H1 (cell line): ENCODE measurements around the gene FAM90A1. TPM values are rescaled to one million over a fixed set of nuclear protein-coding genes. Genes with fewer than 3 reads are reported as not detected.
A peak's percentile ranks its signal among the peaks of the same experiment; 100 is the strongest.
"Not testable (repeated sequence)": the region's sequence is repeated elsewhere in the genome, so short reads cannot be mapped to it uniquely, and the experiment has no call there.

Experiments used
- CTCF ChIA-PET: fragments of 300-600 bp; sonication (Branson Sonifier 250); formaldehyde crosslinking; loops from one replicate; lab custom pipeline; 2021; ENCODE audit not compliant: partially characterized antibody; lab: Charles Lee
- POLR2A ChIA-PET: fragments of 300-600 bp; sonication (Branson Sonifier 250); formaldehyde crosslinking; loops from one replicate; lab custom pipeline; 2021; ENCODE audit warnings: inconsistent platforms; ENCODE audit not compliant: partially characterized antibody; lab: Charles Lee
- DNase-seq, 2 experiments: peaks; one replicate each; pipeline versions ENCODE4 v3.0.0 to v3.0.0-alpha.2; 2010 to 2022; ENCODE audit warnings: low spot score in 2 of 2, low read depth in 1 of 2, mixed read lengths in 1 of 2
- FAIRE-seq: peaks from 2 replicates; lab custom pipeline; 2011; peaks lifted over from hg19 to GRCh38; lab: Jason Lieb, UNC
- H2AFZ ChIP-seq: 2 replicates; pipeline ENCODE4 v1.8.1; 2012; ENCODE audit warnings: low read length, inconsistent platforms
- H2AK5ac ChIP-seq: 2 replicates; pipeline ENCODE4 v1.6.1; 2013; ENCODE audit warnings: low read depth, low read length
- H2BK120ac ChIP-seq: replicated peaks from 2 replicates; pipeline ENCODE3; 2013; ENCODE audit warnings: low read depth, low read length, inconsistent platforms
- H2BK12ac ChIP-seq: 2 replicates; pipeline ENCODE4 v1.6.1; 2013; ENCODE audit warnings: low read depth, low read length
- H2BK15ac ChIP-seq: 2 replicates; pipeline ENCODE4 v1.6.1; 2013; ENCODE audit warnings: low read length
- H2BK20ac ChIP-seq: 2 replicates; pipeline ENCODE4 v1.6.1; 2013; ENCODE audit warnings: low read length
- H2BK5ac ChIP-seq: 2 replicates; pipeline ENCODE4 v1.6.1; 2013; ENCODE audit warnings: low read depth, low read length
- H3K14ac ChIP-seq: 2 replicates; pipeline ENCODE4 v1.6.1; 2013; ENCODE audit warnings: inconsistent platforms; ENCODE audit not compliant: insufficient read length
- H3K18ac ChIP-seq: 2 replicates; pipeline ENCODE4 v1.6.1; 2013; ENCODE audit warnings: low read length; ENCODE audit errors: extremely low read depth
- H3K23ac ChIP-seq: 2 replicates; pipeline ENCODE4 v1.6.1; 2013; ENCODE audit warnings: inconsistent platforms; ENCODE audit not compliant: insufficient read length
- H3K23me2 ChIP-seq: 2 replicates; pipeline ENCODE4 v1.6.1; 2013; ENCODE audit warnings: low read depth, low read length
- H3K27ac ChIP-seq: 2 replicates; pipeline ENCODE4 v1.6.1; 2011; ENCODE audit warnings: low read depth, low read length, inconsistent platforms
- H3K27me3 ChIP-seq, 4 experiments: replicated peaks in 1 of 4; 1 replicate in 1 of 4; 2 replicates in 3 of 4; pipeline versions ENCODE4 v1.6.1 to v1.8.1; 2011 to 2013; ENCODE audit warnings: low read length in 3 of 4, mild to moderate bottlenecking in 3 of 4, inconsistent platforms in 2 of 4, mixed read lengths in 2 of 4, moderate library complexity in 1 of 4; ENCODE audit not compliant: control insufficient read depth in 3 of 4, insufficient read depth in 3 of 4; ENCODE audit errors: extremely low read depth in 1 of 4
- H3K36me3 ChIP-seq, 4 experiments: 2 replicates each; pipeline versions ENCODE4 v1.6.1 to v1.8.1; 2011 to 2013; ENCODE audit warnings: mild to moderate bottlenecking in 4 of 4, low read length in 3 of 4, moderate library complexity in 2 of 4, control low read depth in 1 of 4, inconsistent platforms in 1 of 4; ENCODE audit not compliant: insufficient read depth in 4 of 4, control insufficient read depth in 2 of 4
- H3K4ac ChIP-seq: replicated peaks from 2 replicates; pipeline ENCODE3; 2013; ENCODE audit warnings: low read length, low read depth, mixed read lengths, inconsistent platforms; ENCODE audit not compliant: insufficient read length
- H3K4me1 ChIP-seq, 4 experiments: replicated peaks in 1 of 4; 1 replicate in 1 of 4; 2 replicates in 3 of 4; pipeline versions ENCODE4 v1.6.1 to v1.8.1; 2011 to 2013; ENCODE audit warnings: low read length in 3 of 4, inconsistent platforms in 2 of 4, mixed read lengths in 1 of 4; ENCODE audit not compliant: insufficient read depth in 4 of 4, control insufficient read depth in 3 of 4
- H3K4me2 ChIP-seq, 2 experiments: 2 replicates each; pipeline versions ENCODE4 v1.6.1 to v1.8.1; 2011 to 2013; ENCODE audit warnings: low read depth in 2 of 2, low read length in 2 of 2, control low read depth in 1 of 2, inconsistent platforms in 1 of 2, mild to moderate bottlenecking in 1 of 2; ENCODE audit not compliant: insufficient read depth in 1 of 2
- H3K4me3 ChIP-seq, 4 experiments: fragments of 200-600, 300-600 bp in 1 of 4; sonication (generic), shearing (Covaris generic), sonication (Bioruptor Twin) in 1 of 4; 2 replicates each; pipeline versions ENCODE4 v1.5.1 to v1.8.1; 2011 to 2016; ENCODE audit warnings: low read length in 4 of 4, low read depth in 3 of 4, control low read depth in 2 of 4, inconsistent platforms in 2 of 4, mild to moderate bottlenecking in 2 of 4, mixed read lengths in 1 of 4, moderate library complexity in 1 of 4; ENCODE audit not compliant: insufficient read depth in 2 of 4; ENCODE audit errors: extremely low read depth in 1 of 4
- H3K56ac ChIP-seq: replicated peaks from 2 replicates; pipeline ENCODE3; 2013; ENCODE audit warnings: low read depth, mild to moderate bottlenecking, mixed read lengths, low read length, inconsistent platforms; ENCODE audit not compliant: insufficient read length
- H3K79me1 ChIP-seq: 2 replicates; pipeline ENCODE4 v1.6.1; 2013; ENCODE audit warnings: low read depth, low read length, control low read depth
- H3K79me2 ChIP-seq, 2 experiments: 2 replicates each; pipeline versions ENCODE4 v1.6.1 to v1.8.1; 2012 to 2013; ENCODE audit warnings: low read length in 2 of 2, mild to moderate bottlenecking in 2 of 2, inconsistent platforms in 1 of 2; ENCODE audit not compliant: insufficient read depth in 2 of 2, control insufficient read depth in 1 of 2
- H3K9ac ChIP-seq, 4 experiments: replicated peaks in 1 of 4; 1 replicate in 1 of 4; 2 replicates in 3 of 4; pipeline versions ENCODE4 v1.6.1 to v1.8.1; 2011 to 2013; ENCODE audit warnings: low read depth in 3 of 4, low read length in 3 of 4, control low read depth in 2 of 4, mild to moderate bottlenecking in 2 of 4, moderate library complexity in 2 of 4, inconsistent platforms in 1 of 4; ENCODE audit errors: extremely low read depth in 1 of 4
- H3K9me3 ChIP-seq, 2 experiments: 2 replicates each; pipeline versions ENCODE4 v1.6.1 to v1.8.1; 2012 to 2013; ENCODE audit warnings: mild to moderate bottlenecking in 2 of 2, moderate library complexity in 2 of 2, control low read depth in 1 of 2, inconsistent platforms in 1 of 2, low read depth in 1 of 2, low read length in 1 of 2, mixed read lengths in 1 of 2; ENCODE audit not compliant: insufficient read depth in 2 of 2
- H4K20me1 ChIP-seq, 2 experiments: replicated peaks in 1 of 2; 2 replicates each; pipeline versions ENCODE3 to v1.8.1; 2011 to 2013; ENCODE audit warnings: inconsistent platforms in 2 of 2, low read length in 2 of 2, mild to moderate bottlenecking in 1 of 2; ENCODE audit not compliant: insufficient read depth in 2 of 2, control insufficient read depth in 1 of 2
- H4K5ac ChIP-seq: 2 replicates; pipeline ENCODE4 v1.6.1; 2013; ENCODE audit warnings: low read length, low read depth, mixed read lengths, inconsistent platforms; ENCODE audit not compliant: insufficient read length
- H4K8ac ChIP-seq: 2 replicates; pipeline ENCODE4 v1.8.0; 2013; ENCODE audit warnings: mild to moderate bottlenecking, moderate library complexity, low read length, inconsistent platforms; ENCODE audit not compliant: insufficient read depth; ENCODE audit errors: extremely low read depth
- H4K91ac ChIP-seq: replicated peaks from 2 replicates; pipeline ENCODE3; 2013; ENCODE audit warnings: low read length, mixed read lengths, inconsistent platforms; ENCODE audit not compliant: insufficient read length
- CREB1 ChIP-seq: IDR thresholded peaks from 2 replicates; pipeline ENCODE4 v1.6.1; 2012; ENCODE audit warnings: inconsistent platforms
- POLR2AphosphoS5 ChIP-seq: IDR thresholded peaks from 2 replicates; pipeline ENCODE4 v1.6.1; 2011; ENCODE audit warnings: low read depth, low read length
- SP1 ChIP-seq: IDR thresholded peaks from 2 replicates; pipeline ENCODE4 v1.6.1; 2011; ENCODE audit warnings: low read depth, low read length
- SRF ChIP-seq: IDR thresholded peaks from 2 replicates; pipeline ENCODE4 v1.6.1; 2011; ENCODE audit warnings: mild to moderate bottlenecking, low read depth, low read length, moderate library complexity
- TAF1 ChIP-seq: IDR thresholded peaks from 2 replicates; pipeline ENCODE4 v1.6.1; 2011; ENCODE audit warnings: mild to moderate bottlenecking, low read depth, low read length
- TBP ChIP-seq: IDR thresholded peaks from 2 replicates; pipeline ENCODE4 v1.6.1; 2011; ENCODE audit warnings: low read depth, low read length, improper control_type of control experiment
- WGBS, 2 experiments: shearing (Covaris generic) in 1 of 2; methylation state at CpG; one replicate each; pipeline versions ENCODE4 v1.1.6 to v1.1.7; 2013 to 2015; ENCODE audit warnings: low lambda C conversion rate in 2 of 2, mixed read lengths in 2 of 2, inconsistent platforms in 1 of 2, low coverage in 1 of 2, missing lambda C conversion rate in 1 of 2; ENCODE audit not compliant: insufficient replicate concordance in 2 of 2, insufficient coverage in 1 of 2, insufficient read length in 1 of 2; ENCODE audit errors: extremely low coverage in 1 of 2, missing lambda C conversion rate in 1 of 2; 5-methylcytosine and 5-hydroxymethylcytosine counted together
- polyA plus RNA-seq, 7 experiments: library from polyadenylated mRNA; depleted of rRNA in 3 of 7; stranded (reverse) in 5 of 7; unstranded in 2 of 7; fragments of >200 nt in 5 of 7; fragments of 200-250 nt in 2 of 7; gene quantifications; 1 replicate in 5 of 7; 2 replicates in 1 of 7; 4 replicates in 1 of 7; pipeline versions ENCODE4 v1.2.1 to v1.2.3, GENCODE V29; 2011 to 2013; ENCODE audit warnings: missing spikeins in 2 of 7, mixed read lengths in 2 of 7
- total RNA-seq: library from RNA; stranded (reverse); fragmentation: NEBNext Ultra II Directional; extraction: Animal tissue kit (Norgen Biotek cat#: 25700); gene quantifications from 2 replicates; pipeline ENCODE4 v1.2.1, GENCODE V29; 2021

FAM90A1 gene
- total and polyA plus RNA-seq, 2 of the 8 experiments (the other 6 are each of a cell fraction or from before 2014, with no cell fraction given) = 0.21 TPM; not detected in 1

- H3K4me1 ChIP-seq, H2BK120ac ChIP-seq, H3K23me2 ChIP-seq, H2BK5ac ChIP-seq, H3K79me2 ChIP-seq, H4K8ac ChIP-seq, H3K14ac ChIP-seq, H4K91ac ChIP-seq, H4K20me1 ChIP-seq, H3K36me3 ChIP-seq, H3K23ac ChIP-seq, CTCF ChIA-PET, H2BK15ac ChIP-seq, H2AK5ac ChIP-seq, H3K56ac ChIP-seq, H3K18ac ChIP-seq, H3K9me3 ChIP-seq, H2BK20ac ChIP-seq, H2BK12ac ChIP-seq, H3K27me3 ChIP-seq, FAIRE-seq, H4K5ac ChIP-seq, H3K79me1 ChIP-seq: not testable (repeated sequence)
- peak overlapping the region; percentile 88; the same call in 1 of the 2 replicates for H2AFZ ChIP-seq
- peak overlapping the region in 2 of 4 experiments; percentile 43 to 48; a peak in 3 of 7 replicates for H3K9ac ChIP-seq
- peak overlapping the region; percentile 39 to 74 (median 63); a peak in 7 of 8 replicates for H3K4me3 ChIP-seq
- 3% methylated on average over 15 of the region's 35 CpGs; no CpG with 5 or more reads in 1 of the 2 experiments for WGBS, 2 experiments
- POLR2A ChIA-PET = interaction anchor here (0.6 kb wide), 1 partner anchor 61 kb away, joined by 3 read pairs; no protein-coding TSS in a partner anchor
- H3K4me2 ChIP-seq = peak overlapping the region; percentile 65 to 67
- DNase-seq = peak in 1 of 2 experiments; percentile 93
- TF ChIP-seq SP1 (peak; percentile 52; the same call in 1 of the 2 replicates), TBP (peak; percentile 45; the same call in 1 of the 2 replicates), TAF1 (peak; percentile 68; the same call in 1 of the 2 replicates), POLR2AphosphoS5 (0 out of 2 replicates have a peak, but pooled peaks have one; percentile 46), CREB1 (0 out of 2 replicates have a peak, but pooled peaks have one; percentile 18), SRF (0 out of 2 replicates have a peak, but pooled peaks have one; percentile 31)
- TF ChIP-seq, all 59 proteins: peak for 6; not testable (repeated sequence) for 53
- not testable (repeated sequence) for H3K4ac ChIP-seq, H3K27ac ChIP-seq
These were observed 16.3 kb upstream of the FAM90A1 start for GRCh38 chr12:8243682-8244161.
